Skeletal muscle tissue (tissue), 4 donors: Measurements from ENCODE around the gene RNF227. TPM values are rescaled to one million over a fixed set of nuclear protein-coding genes. Genes with fewer than 3 reads are reported as not detected.

Source experiments
- H3K27ac ChIP-seq: one replicate; pipeline ENCODE4 v1.7.0; 2013; ENCODE audit warnings: mild to moderate bottlenecking, low read depth, low read length, inconsistent platforms
- H3K27me3 ChIP-seq, 3 donors: one replicate each; pipeline ENCODE4 v1.7.0; 2013; ENCODE audit warnings: low read length in 3 of 3; ENCODE audit not compliant: control insufficient read depth in 3 of 3, insufficient read depth in 3 of 3
- H3K36me3 ChIP-seq, 3 donors: one replicate each; pipeline ENCODE4 v1.7.0; 2013; ENCODE audit warnings: low read length in 3 of 3; ENCODE audit not compliant: control insufficient read depth in 3 of 3, insufficient read depth in 3 of 3
- H3K4me1 ChIP-seq, 3 donors: one replicate each; pipeline ENCODE4 v1.7.0; 2013; ENCODE audit warnings: low read length in 3 of 3, mild to moderate bottlenecking in 3 of 3; ENCODE audit not compliant: control insufficient read depth in 3 of 3, insufficient read depth in 3 of 3
- H3K4me3 ChIP-seq, 3 donors: one replicate each; pipeline ENCODE4 v1.7.0; 2013; ENCODE audit warnings: low read length in 3 of 3
- H3K9ac ChIP-seq, 3 donors: one replicate each; pipeline ENCODE4 v1.7.0; 2013; ENCODE audit warnings: low read length in 3 of 3, mild to moderate bottlenecking in 3 of 3, moderate library complexity in 2 of 3, low read depth in 1 of 3
- H3K9me3 ChIP-seq, 3 donors: one replicate each; pipeline ENCODE4 v1.7.0; 2013; ENCODE audit warnings: low read length in 3 of 3; ENCODE audit not compliant: control insufficient read depth in 3 of 3
- total RNA-seq: library from RNA; depleted of rRNA; stranded (reverse); fragments of >200 nt; gene quantifications from one replicate; pipeline ENCODE4 v1.2.3, GENCODE V29; 2014
- donor health status: Osteomylitis.

The RNF227 gene
- total RNA-seq, 1 donor from 2014 or later = 2.6 TPM

DNA sequence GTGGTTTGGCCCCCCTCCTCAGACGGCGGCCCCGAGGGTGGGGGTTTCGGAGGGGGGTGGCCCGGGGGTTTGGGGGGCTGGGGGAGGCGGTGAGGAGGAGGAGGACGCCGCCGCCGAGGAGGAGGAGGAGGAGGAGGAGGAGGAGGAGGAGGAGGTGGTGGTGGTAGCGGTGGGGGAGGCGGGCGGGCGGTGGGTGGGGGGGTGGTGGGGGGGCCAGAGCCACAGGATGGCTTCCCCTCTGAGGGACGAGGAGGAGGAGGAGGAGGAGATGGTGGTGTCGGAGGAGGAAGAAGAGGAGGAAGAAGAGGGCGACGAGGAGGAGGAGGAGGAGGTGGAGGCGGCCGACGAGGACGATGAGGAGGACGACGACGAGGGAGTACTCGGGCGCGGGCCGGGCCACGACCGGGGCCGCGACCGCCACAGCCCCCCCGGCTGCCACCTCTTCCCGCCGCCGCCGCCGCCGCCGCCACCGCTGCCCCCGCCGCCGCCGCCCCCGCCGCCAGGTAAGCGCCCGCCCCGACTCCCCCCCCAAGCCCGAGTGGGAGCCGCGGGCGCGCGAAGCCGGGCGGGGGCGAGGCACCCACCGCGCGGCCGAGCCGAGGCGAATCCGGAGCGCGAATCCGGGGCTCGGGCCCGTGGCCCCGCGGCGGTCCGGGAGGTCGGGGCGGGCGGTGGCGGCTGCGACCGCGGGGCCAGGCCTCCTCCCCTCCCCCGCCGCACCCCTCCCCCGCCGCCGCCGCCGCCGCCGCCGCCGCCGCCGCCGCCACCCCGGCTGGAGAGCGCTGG, 31.3 kb downstream of the RNF227 start:
- no peak overlapping the region for H3K9ac ChIP-seq
- H3K27me3 ChIP-seq = peaks cover 0 to 41% (median 21%) of the 10 kb centered on the region in 3 donors
- peak overlapping the region; percentile 46 to 72 (median 51) for H3K4me3 ChIP-seq
- no peak overlapping the region for H3K27ac ChIP-seq
- peaks cover 42 to 44% (median 42%) of the 10 kb centered on the region in 3 donors for H3K4me1 ChIP-seq
- peaks cover 0 to 3% (median 0%) of the 10 kb centered on the region in 3 donors for H3K36me3 ChIP-seq
- no peaks in the 10 kb centered on the region for H3K9me3 ChIP-seq

GRCh38 chr17:7883781-7884386, 32.2 kb downstream of the RNF227 start:
- Histone ChIP-seq H3K4me3 (peak overlapping the region in 1 of 3 donors; percentile 14), H3K9ac (no peak overlapping the region), H3K9me3 (no peaks in the 10 kb centered on the region), H3K27ac (no peak overlapping the region), H3K4me1 (peaks cover 33 to 35% (median 33%) of the 10 kb centered on the region in 3 donors), H3K36me3 (peaks cover 0 to 3% (median 0%) of the 10 kb centered on the region in 3 donors), H3K27me3 (peaks cover 0 to 41% (median 25%) of the 10 kb centered on the region in 3 donors)

GRCh38 chr17:7882629-7883028, 33.5 kb downstream of the RNF227 start:
- H3K4me1 ChIP-seq = peaks cover 21 to 22% (median 21%) of the 10 kb centered on the region in 3 donors
- H3K27me3 ChIP-seq = peaks cover 0 to 31% (median 25%) of the 10 kb centered on the region in 3 donors
- no peaks in the 10 kb centered on the region for H3K9me3 ChIP-seq
- peaks cover 0 to 3% (median 0%) of the 10 kb centered on the region in 3 donors for H3K36me3 ChIP-seq
- no peak overlapping the region for H3K4me3 ChIP-seq
- no peak overlapping the region for H3K9ac ChIP-seq
- H3K27ac ChIP-seq = no peak overlapping the region

GRCh38 chr17:7882068-7882467, 34.0 kb downstream of the RNF227 start:
- no peak overlapping the region for H3K27ac ChIP-seq
- H3K4me1 ChIP-seq = peaks cover 16% of the 10 kb centered on the region in 3 donors
- H3K36me3 ChIP-seq = peaks cover 0 to 3% (median 0%) of the 10 kb centered on the region in 3 donors
- peaks cover 0 to 28% (median 25%) of the 10 kb centered on the region in 3 donors for H3K27me3 ChIP-seq
- no peak overlapping the region for H3K9ac ChIP-seq
- H3K9me3 ChIP-seq = no peaks in the 10 kb centered on the region
- H3K4me3 ChIP-seq = no peak overlapping the region

DNA sequence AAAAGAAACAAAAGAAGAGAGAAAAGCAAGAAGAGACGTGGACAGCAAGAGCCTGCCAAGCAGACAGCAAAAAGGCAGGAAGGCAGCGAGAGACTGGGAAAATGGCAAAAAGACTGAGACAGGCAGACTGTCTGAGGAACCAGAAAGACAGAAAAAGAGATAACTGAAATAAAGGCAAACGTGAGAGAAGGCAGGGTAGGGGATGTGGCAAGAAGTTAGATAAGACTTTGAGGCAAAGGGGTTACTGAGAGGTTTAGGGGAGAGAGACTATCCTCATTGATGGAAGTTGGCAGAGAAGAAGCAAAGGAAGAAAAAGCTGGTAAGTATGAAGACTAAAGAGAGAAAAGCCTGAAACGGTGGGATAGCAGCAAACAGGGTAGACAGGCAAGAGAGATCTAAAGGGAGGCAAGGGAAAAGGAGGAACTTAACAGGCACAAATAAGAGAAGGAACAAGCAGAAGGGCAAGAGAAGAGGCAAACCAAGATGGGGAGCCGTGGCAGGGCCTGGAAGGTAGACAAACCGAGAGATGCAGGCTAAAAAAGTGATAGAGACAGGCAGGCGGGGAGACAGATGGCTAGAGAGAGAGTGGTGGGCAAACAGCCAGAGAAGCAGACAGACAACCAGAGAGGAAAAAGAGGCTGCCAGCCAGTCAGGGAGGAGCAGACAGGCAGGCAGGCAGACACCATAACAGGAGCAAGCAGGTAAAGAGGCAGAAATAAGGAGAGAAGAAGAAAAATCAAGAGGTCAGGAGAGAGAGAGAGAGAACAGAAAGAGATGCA, 34.6 kb downstream of the RNF227 start:
- H3K27ac ChIP-seq = no peak overlapping the region
- no peak overlapping the region for H3K4me3 ChIP-seq
- no peak overlapping the region for H3K9ac ChIP-seq
- H3K9me3 ChIP-seq = no peaks in the 10 kb centered on the region
- H3K4me1 ChIP-seq = peaks cover 10% of the 10 kb centered on the region in 3 donors
- H3K27me3 ChIP-seq = peaks cover 0 to 25% (median 22%) of the 10 kb centered on the region in 3 donors
- peaks cover 0 to 3% (median 0%) of the 10 kb centered on the region in 3 donors for H3K36me3 ChIP-seq

- peaks cover 0 to 16% (median 11%) of the 10 kb centered on the region in 3 donors for H3K27me3 ChIP-seq
- no peak overlapping the region for H3K4me3 ChIP-seq
- H3K36me3 ChIP-seq = peaks cover 0 to 3% (median 0%) of the 10 kb centered on the region in 3 donors
- no peak overlapping the region for H3K27ac ChIP-seq
- H3K9me3 ChIP-seq = no peaks in the 10 kb centered on the region
- no peaks in the 10 kb centered on the region for H3K4me1 ChIP-seq
- H3K9ac ChIP-seq = no peak overlapping the region
Observed at GRCh38 chr17:7880076-7880868, 35.8 kb downstream of the RNF227 start.

DNA sequence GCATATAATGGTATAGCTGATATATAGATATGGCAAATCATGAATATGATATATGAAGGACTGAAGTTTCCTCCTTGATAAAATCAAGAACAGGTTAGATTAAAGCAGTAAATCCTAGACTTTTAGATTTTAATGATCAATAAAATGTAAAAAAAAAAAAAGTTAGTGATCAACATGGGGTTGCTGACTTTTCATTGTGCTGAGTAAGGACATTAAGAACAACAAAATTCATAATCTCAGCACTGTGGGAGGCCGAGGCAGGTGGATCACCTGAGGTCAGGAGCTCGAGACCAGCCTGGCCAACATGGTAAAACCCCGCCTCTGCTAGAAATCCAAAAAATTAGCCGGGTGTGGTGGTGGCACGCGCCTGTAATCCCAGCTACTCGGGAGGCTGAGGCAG, 37.9 kb downstream of the RNF227 start:
- Histone ChIP-seq H3K4me3 (no peak overlapping the region), H3K9ac (no peak overlapping the region), H3K4me1 (no peaks in the 10 kb centered on the region), H3K27me3 (peaks cover 0 to 16% (median 11%) of the 10 kb centered on the region in 3 donors), H3K36me3 (peaks cover 0 to 3% (median 0%) of the 10 kb centered on the region in 3 donors), H3K9me3 (no peaks in the 10 kb centered on the region), H3K27ac (no peak overlapping the region)

DNA sequence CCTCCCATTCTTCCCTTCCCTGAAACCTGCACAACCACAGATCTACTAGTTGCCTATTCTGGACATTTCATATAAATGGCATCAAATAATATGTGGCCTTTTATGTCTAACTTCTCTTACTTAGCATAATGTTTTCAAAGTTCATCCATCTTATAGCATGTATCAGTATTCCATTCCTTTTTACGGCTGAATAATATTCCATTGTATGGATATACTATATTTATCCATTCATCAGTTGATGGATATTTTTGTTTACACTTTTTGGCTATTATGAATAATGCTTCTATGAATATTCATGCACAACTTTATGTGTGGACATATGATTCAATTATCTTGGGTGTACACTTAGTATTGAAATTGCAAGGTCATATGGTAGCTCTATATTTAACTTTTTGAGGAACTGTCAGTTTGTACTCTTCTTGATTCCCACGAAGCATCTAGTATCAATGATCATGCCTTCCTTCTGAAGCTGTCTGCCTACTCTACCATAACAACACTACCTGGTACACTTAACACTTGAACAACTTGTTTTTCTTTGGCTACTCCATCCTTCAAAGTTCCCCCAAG, 40.2 kb downstream of the RNF227 start:
- H3K4me1 ChIP-seq = no peaks in the 10 kb centered on the region
- peaks cover 0 to 4% (median 0%) of the 10 kb centered on the region in 3 donors for H3K36me3 ChIP-seq
- no peak overlapping the region for H3K27ac ChIP-seq
- H3K9me3 ChIP-seq = no peaks in the 10 kb centered on the region
- peaks cover 0 to 9% (median 0%) of the 10 kb centered on the region in 3 donors for H3K27me3 ChIP-seq
- no peak overlapping the region for H3K9ac ChIP-seq
- H3K4me3 ChIP-seq = no peak overlapping the region

DNA sequence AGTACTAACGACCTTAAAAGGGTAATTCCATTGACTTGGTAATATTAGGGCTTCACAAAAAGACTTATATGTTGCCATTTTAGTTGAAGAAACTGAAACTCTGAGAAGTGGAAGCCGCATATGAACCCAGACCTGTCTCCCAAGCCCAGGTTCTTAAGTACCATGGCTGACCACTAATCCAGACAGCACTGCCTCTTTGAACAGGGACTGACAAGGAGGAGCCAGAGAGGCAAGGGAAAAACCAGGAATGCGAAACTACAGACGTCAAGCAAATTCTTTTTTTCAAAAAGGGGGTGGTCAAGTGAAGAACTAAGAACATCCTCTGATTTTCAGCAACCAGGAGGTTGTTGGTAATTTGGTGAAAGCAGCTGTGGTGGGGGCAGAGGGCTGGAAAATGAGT, 43.0 kb downstream of the RNF227 start:
- Histone ChIP-seq H3K27me3 (no peaks in the 10 kb centered on the region), H3K9me3 (no peaks in the 10 kb centered on the region), H3K4me1 (no peaks in the 10 kb centered on the region), H3K9ac (no peak overlapping the region), H3K27ac (no peak overlapping the region), H3K4me3 (no peak overlapping the region), H3K36me3 (peaks cover 0 to 2% (median 0%) of the 10 kb centered on the region in 3 donors)
